Activated CD4-positive, alpha-beta T cell treated with anti-CD3 and anti-CD28 coated beads for 48 hours (primary cell): ENCODE measurements around the gene MRPL36.
"Not testable (repeated sequence)": the region's sequence is repeated elsewhere in the genome, so short reads cannot be mapped to it uniquely, and the experiment has no call there.

Source experiments
- DNase-seq: peaks from one replicate; pipeline ENCODE4 v3.0.0-alpha.2; 2020

Gene MRPL36

DNA sequence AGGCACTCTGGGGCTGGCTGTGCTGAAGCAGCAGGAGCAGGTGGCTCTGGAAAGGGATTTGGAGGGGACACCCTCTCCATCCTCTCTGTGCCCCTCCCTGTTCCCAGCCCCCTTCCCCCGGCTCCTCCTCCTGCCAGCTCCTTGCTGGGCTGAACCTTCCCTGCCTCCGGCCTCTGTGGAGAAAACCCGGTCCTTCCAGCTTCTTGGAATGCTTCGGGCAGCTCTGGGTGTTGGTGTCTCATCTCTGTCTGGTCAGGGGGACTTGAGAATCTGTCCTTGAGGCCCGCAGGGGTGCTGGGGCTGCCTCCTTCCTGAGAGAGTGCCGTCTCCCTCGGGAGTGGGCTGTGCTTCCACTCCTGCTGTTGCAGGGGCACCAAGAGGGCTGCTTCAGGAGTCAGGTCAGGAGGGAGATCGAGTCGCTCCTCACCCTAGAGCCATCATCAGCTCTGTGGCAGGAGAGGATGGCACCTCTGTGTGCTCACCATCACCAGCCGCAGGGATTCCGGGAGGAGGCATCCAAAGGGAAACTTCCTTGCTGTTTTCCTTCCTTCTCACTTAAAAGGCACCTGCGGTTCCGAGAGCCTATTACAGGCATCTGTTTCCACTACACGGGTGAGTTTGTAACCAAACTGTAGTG lies 32.2 kb upstream of the MRPL36 start:
- DNase-seq = no peak

DNA sequence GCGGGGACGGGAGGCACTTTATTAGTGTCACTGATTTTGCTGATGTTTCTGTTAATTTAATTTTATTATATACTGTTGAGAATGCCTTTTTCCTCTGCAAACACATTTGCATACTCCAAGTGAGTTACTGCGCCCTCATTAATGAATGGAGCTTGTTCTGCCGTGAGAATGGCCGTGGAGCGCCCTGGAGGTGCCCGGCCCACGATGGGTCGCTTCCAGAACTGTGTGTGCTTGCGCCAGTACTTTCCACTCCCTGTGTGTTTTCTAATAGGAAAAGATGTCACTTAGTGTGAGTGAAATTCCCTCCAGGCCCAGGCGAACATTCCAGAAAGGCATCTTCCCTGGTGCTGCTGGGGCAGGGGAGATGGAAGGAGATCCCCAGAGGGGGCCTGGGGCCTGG lies 31.6 kb upstream of the MRPL36 start:
- no peak for DNase-seq

DNA sequence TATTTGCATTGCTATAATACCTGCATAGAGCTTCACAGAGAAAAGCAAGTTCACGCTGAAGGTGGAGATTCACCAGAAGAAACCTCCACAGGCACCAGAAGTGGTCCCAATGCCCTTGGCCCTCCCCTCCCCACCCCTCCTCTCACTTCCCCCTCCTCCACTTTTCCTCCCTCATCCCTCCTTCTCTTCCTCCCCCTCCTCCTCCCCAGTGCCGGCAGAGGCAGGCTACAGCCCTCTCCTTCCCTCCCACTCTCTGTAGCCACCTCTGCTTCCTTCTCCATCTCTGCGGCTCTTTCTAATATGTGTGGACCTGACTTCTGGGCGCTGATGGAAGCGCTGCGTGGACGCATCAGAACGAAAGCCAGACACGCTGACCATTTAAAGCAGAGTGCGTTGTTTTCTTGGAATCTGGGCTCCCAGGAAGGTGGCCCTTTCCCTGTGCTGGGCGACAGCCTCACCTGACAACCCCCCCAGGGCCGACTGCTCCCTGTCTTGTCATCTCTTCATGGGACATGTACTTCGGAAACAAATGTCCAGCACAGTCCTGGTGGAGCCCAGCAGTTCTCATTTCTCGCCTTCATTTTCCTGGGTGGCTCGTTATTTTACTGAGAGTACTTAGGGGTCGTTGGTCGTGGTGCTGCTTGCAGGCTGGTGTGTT lies 31.1 kb upstream of the MRPL36 start:
- no peak for DNase-seq

DNA sequence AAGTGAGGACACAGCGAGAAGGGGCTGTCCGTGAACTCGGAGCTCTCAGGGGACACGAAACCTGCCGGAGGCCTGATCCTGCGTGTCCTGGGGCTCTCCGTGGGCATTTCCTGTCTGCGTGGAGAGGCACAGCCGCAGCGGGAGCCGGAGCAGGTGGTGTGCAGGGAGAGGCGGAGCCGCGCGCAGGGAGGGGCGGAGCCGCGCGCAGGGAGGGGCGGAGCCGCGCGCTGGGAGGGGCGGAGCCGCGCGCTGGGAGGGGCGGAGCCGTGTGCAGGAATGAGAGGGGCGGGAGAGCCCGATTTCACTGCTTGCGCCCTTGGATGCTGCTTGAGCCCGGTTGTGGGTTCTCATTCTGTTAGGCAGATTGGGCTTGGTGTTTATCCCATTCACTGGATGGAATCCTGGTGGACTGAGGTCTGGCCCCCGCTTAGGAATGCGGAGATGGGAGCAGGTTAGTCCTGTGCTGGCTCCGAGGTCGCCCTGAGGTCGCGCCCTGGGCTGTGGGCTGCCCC lies 28.3 kb upstream of the MRPL36 start:
- peak; percentile 15 for DNase-seq

DNA sequence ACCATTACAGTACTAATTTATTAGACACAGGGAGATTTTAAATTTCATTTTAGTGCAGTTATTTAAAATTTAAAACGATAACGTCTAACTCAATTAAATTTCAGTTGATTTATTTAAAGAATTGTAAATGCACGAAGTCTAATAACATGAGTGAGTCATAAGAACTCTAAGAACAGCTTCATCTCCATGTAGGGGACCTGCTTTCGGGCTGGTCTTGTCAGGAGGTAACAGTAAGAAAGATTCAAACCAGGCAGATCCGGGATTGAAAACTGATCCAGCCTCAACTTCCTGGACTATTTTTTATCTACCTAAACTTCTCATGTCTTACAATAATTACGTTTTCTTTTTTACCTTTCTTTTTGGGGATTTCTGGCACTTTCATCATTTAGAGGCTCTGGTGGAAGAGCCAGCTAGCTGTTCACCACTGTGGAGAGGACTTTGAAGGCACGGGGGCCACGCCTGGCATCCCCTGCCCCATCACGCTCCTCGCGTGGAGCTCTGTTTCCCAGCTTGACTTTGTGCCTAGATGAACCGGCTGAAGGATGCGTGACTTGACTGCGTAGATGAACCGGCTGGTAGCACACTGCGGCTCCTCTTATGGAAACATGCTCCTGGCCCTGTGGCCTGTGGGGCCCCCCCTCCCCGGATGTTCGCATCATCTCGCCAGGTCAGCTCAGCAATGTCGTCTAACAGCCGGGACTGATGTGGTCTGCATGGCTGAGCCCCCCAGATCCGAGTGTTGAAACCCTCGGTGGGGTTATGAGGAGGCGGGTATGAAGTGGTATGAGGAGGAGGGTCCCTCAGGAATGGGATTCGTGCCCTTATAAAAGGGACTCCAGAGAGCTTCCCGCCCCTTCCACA lies 27.6 kb upstream of the MRPL36 start:
- DNase-seq = no peak

DNA sequence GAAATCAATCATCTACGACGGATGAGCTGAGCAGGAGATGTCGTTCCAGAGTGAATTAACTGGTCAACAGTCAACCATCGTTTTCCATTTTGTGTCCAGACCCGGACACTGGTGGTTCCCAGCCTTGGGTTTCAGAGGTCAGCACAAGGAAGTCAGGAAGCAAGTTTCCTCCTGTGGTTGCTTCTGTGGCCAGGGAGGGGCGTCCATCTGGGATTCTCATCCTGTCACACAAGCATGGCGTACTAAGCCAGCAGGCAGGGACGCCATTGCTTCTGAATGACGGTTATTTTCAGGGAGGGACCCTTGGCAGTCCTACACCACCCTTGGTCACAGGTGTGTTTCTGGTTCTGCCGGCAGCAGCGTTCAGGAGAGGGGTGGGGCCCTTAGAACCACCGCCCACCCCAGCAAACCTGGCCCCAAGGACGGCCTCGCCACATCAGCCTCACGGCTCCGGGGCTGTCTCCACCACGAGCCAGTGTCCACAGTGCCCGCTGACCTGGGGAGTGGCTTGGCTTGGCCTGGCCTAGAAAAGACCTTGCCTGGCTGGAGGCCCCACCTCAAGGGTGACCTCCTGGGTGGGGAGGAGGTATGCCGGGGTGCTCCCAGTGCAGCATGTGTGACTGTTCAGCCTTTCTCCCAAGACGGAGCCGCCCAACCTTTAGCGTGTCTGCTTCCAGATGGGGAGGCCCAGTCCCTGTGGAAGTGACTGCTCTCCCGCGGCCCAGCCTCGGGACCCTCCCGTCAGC lies 26.8 kb upstream of the MRPL36 start:
- no peak for DNase-seq

DNA sequence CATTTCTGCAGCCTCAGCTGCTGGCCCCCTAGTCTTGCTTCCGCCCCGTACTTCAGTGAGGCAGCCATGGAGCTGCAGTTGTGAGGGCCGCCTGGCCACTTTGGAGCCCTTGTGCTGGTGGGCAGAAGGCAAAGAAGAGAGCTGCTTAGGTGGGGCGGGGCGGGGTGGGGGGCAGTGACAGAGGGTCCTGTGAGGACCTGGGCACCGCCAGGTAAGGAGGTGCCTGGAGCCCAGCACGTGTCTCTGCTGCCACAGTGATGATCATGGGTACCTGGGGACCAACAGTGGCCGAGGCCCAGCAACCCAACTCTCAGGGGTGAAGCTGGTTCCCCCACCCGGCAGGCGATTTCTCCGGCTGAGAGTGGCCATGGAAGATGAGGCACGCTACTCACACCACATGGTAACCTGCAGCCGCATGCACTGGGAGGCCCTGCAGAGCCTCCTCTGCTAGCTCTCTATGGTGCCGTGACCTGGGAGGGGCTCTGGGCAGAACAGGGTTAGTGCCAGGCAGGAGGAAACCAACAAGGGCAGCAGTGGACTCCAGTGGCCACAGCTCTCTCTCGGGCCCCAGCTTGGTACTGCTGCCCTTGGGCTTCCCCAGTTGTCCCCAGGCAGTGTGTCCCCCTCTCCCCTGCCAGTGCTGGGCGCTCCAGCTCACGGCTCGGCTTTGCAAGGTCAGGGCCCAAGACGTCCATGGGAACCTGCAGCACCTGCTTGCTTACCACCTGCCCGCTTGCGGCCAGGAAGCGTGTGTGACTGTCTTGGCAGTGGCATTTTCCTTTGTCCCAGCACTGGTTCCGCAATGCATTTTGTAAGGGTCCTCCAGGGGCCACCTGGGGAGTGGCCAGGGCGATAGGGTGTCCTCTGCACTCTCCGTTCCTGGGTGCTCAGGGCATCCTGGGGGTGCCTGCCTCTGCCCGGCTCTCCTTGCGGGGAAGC lies 25.5 kb upstream of the MRPL36 start:
- DNase-seq = no peak

DNA sequence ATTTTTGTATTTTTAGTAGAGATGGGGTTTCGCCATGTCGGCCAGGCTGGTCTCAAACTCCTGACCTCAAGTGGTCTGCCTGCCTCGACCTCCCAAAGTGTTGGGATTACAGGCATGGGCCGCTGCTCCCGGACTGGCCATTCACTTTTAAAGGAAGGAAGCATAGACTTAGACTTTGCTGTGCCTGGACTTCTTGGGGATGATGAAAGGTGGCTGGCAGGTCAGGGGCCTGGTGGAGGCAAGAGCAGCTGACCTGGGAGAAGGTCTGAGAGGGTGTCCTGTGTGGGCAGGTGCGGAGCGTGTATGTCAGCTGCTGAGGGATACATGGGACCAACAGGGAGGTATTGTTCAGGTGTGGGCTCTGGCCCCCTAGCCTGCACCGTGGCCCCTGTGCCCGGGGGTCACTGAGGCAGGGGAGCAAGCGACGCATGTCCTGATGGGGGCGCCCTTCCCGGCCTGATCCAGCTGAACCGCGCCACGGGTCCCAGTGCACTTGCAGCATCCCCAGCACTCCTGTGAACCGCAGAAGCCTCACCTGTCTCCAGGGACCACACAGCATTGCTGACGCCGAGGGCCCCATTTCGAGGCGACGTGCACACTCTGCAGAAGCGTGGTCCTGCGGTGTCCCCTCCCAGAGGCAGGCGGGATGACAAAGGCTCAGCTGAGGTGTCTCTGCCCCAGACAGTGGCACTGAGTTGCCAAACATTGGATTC lies 24.6 kb upstream of the MRPL36 start:
- no peak for DNase-seq

DNA sequence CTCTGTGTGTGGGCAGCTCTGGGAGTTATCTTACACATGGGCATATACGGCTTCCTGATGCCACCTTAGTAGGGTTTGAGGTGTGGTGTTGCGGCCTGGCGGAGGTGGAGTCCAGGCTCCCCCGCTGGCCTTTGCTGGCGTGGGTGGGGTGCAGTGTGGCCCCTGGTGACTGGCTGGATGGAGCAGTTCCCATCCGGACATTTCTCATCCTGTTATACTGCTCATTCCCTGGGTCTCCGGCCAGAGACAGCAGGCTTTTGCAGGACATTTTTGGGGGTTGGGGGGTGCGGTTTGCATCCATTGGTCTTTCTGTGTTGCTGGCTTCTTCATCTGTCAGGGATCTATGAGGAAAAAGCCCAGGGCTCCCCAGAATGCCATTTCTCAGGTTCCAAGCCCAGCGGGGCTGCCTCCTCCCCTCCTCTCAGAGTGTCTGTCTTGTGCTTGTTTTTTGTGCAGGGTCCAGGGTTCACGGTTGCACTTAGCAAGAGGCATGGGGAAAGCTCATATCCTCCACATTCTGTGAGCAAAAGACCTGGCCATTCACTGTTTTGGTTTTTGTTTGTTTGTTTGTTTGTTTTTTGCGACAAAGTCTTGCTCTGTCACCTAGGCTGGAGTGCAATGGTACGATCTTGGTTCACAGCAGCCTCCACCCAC lies 23.9 kb upstream of the MRPL36 start:
- no peak for DNase-seq

DNA sequence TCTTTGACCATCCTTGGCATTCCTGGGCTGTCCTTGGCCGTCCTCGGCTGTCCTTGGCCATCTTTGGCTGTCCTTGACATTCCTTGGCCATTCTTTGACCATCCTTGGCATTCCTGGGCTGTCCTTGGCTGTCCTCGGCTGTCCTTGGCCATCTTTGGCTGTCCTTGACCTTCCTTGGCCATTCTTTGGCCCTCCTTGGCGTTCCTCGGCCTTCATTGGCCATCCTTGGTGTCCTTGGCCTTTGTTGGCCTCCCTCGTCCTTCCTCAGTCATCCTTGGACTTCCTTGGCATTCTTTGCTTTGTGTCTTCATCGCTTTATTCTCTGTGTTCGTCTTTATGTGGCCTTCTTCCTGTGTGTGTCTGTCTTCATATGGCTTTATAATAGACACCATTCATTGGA lies 22.2 kb upstream of the MRPL36 start:
- no peak for DNase-seq

DNA sequence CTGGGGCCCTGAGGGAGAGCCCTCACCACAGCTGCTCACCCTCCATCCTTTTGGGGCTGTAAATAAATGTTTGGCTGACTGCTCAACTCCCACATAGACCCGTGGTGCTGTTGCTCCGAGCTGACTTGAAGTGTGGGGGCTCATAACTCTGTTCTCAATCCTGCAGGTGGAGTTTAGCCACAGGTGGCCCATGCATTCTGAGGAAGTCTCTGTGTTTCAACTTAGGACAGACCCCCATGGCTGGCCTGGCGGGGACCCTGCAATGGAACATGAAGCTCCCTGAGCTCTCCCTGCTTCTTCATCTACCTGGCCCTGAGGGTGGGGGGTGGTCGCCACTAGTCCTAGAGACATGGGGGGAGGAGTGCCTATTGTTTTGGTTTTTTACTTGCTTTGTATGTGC lies 21.3 kb upstream of the MRPL36 start:
- no peak for DNase-seq

DNA sequence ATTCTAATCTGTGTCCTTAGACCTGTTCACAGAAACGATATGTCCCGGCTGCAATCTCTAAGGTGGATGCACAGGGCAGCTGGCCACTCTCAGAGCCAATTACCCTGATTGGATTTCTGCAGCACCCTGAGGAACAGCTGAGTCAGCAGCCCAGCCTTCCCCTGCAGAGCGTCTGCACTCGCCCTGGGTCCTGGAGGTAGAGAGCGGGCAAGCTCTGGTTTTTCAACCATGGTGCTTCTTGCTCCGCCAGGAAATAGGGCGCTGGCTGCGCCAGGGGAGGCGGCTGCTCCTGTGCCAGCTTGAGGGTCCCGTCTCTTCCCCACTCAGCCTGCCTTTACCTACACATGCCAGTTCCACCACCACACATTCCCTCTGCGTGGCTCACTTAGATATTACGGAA lies 20.7 kb upstream of the MRPL36 start:
- no peak for DNase-seq

DNA sequence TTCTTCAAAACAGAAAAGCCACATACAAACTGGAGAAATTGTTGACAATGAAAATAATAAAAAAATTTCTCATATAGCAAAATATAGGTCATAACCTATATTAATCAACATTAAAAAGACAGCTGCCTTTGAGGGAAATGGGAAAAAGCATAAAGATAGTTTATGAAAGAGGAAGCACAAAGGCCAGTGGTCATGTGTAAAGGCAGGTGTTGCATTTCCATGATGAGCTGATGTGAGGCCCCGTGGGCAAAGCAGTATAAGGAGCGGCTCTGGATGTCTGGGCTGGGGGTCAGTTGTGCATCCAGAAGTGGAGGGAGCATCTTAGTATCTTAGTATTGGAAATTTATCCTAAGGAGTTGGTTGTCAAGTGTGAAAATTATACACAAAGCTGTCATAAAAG lies 19.8 kb upstream of the MRPL36 start:
- DNase-seq = no peak

DNA sequence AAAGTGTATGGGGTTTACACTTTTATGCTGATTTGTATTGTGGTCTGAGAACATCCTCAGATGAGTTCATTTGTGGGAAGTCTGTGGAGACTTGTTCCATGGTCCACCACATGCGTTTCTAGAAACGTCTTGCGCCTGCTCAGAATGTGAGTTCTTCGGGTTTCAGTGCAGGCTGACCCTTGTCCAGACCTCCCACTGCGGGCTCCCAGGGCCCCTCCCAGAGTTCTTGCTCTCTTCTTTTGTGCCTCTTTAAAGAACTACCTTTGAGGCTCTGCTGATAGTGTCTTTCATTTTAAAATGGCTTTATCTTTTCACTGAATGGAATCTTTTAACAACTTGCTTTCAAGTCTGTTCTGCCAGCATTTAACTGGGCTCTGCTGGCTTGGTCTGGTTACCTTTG lies 19.1 kb upstream of the MRPL36 start:
- no peak for DNase-seq

DNA sequence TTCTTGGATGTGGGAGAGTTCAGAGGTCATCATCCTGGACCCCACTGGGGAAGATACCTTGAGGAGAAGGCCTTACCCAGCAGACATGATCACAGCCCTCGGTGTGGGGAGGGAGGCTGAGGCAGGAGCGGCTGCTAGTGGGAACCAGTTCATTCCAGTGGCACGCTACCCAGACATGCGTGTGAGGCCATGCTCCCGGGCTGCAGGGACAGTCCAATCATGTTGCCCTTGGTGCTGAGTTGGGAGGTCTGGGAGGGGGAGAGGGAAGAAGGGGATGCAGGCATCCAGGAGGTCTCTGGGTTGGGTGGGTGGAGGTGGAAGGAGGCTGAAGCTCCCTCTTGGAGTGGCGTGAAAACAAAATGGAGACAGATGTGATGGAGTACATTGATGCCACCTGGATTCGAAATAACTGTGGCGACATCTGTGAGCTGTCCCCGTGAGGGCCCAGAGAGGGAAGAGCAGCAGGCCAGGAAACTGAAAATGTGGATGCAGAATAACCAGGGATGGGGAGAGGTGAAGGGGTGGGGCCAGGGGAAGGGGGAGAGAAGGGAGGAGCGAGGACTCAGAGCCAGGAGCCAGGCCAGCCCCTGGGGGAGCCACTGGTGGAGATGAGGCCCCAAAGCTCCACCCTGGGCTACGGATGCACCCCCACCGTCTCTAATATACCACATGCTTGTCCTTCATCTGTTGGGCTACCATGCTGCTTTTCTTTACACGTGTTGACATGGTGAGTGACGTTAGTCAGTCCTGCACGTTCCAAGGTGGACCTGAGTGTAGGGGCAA lies 17.8 kb upstream of the MRPL36 start:
- DNase-seq = no peak

DNA sequence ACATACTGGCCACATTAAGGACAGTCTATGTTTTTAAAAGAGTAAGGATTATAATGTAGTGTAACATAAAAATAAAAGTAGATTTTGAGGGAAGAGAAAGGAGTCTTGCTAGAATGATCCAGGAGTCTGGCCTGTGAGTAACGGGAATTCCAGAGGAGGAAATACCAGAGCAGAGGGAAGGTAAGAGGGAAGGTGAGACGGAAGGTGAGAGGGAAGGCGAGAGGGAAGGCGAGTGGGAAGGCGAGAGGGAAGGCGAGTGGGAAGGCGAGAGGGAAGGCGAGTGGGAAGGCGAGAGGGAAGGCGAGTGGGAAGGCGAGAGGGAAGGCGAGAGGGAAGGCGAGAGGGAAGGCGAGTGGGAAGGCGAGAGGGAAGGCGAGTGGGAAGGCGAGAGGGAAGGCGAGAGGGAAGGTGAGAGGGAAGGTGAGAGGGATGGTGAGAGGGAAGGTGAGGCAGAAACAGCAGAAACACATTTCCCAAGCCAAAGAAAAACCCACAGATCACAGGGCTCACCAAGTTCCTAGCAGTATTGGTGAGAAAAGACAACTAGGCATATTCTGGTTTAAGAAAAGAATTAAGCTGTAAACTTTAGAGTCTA lies 17.0 kb upstream of the MRPL36 start:
- not testable (repeated sequence) for DNase-seq

DNA sequence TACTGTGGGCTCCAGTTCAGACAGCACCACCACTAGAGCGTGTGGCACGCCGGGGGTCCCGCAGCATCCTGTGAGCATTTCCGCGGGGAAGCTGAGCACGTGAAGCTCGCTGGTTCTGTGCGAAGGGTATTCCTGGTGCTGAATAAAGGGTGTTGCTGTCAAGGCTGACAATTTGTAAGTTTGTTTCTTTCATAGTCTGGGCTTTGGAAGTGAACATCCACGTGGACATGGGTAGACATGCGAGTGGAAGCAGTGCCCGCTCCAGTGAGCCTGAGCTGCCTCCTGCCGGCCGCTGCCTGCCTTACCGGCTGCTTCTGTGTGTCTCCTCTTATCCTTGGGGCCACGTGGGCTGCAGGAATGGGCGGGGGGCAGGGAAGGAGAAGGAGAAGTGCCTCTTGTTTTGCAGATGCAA lies 16.2 kb upstream of the MRPL36 start:
- DNase-seq = no peak

DNA sequence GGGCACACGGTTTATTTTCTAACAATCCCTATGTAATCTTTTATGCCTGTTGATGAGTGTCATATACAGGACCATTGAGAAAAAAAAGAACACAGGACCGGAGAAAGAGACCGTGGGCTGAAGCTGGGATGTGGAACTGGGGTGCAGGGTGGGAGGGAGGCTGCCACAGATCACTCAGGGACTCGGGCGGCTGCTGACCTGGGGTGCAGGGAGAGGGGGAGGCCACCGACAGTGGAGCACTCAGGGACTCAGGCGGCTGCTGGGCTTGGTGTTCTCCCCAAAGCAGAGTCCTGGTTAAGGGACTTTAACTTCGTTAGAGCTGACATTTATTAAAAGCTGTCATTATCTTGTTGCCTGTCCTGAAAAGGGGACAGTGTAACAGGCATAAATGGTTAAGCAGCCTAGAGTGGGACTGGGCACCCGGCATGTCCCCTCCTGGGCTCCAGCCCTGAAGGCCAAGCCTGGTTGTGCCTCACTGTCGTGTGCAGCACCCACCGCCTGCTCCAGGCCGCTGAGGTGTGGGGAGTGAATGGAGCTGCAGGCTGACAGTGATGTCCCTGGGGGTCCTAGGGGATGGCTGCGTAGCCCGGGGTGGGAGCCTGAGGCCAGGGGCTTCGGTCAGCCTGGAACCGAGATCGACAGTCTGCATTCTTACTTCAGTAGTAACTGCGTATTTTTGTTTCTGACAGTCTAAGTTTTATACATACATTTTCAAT lies 15.6 kb upstream of the MRPL36 start:
- DNase-seq = no peak
